Neuronal stem cell (in vitro differentiated cells): ENCODE measurements around the gene POLD4.
A peak's percentile ranks its signal among the peaks of the same experiment; 100 is the strongest.

Source experiments
- DNase-seq: peaks from one replicate; pipeline ENCODE4 v3.0.0-alpha.2; 2013; ENCODE audit warnings: low spot score
- H2AFZ ChIP-seq: one replicate; pipeline ENCODE4 v1.6.1; 2013; ENCODE audit warnings: mild to moderate bottlenecking, low read length, inconsistent platforms
- H2AK5ac ChIP-seq: 2 replicates; pipeline ENCODE4 v1.6.1; 2013; ENCODE audit warnings: low read depth, mild to moderate bottlenecking, inconsistent platforms, low read length, moderate library complexity, mixed read lengths
- H2BK120ac ChIP-seq: 2 replicates; pipeline ENCODE4 v1.6.1; 2013; ENCODE audit warnings: low read depth, mild to moderate bottlenecking, inconsistent platforms, low read length, moderate library complexity, mixed read lengths
- H2BK12ac ChIP-seq: one replicate; pipeline ENCODE4 v1.6.1; 2013; ENCODE audit warnings: low read length, inconsistent platforms
- H2BK15ac ChIP-seq: 2 replicates; pipeline ENCODE4 v1.6.1; 2013; ENCODE audit warnings: mild to moderate bottlenecking, low read length, inconsistent platforms, mixed read lengths
- H2BK5ac ChIP-seq: one replicate; pipeline ENCODE4 v1.6.1; 2013; ENCODE audit warnings: inconsistent platforms, mild to moderate bottlenecking, low read length, moderate library complexity
- H3K14ac ChIP-seq: one replicate; pipeline ENCODE4 v1.6.1; 2013; ENCODE audit warnings: low read length, inconsistent platforms
- H3K18ac ChIP-seq: 2 replicates; pipeline ENCODE4 v1.6.1; 2013; ENCODE audit warnings: low read length, inconsistent platforms
- H3K23ac ChIP-seq: 2 replicates; pipeline ENCODE4 v1.6.1; 2013; ENCODE audit warnings: low read depth, mild to moderate bottlenecking, mixed read lengths, low read length, inconsistent platforms; ENCODE audit not compliant: poor library complexity
- H3K27ac ChIP-seq: replicated peaks from 3 replicates; pipeline ENCODE4 v1.5.1; 2013; ENCODE audit warnings: low read length, inconsistent platforms
- H3K27me3 ChIP-seq, 3 experiments: 2 replicates each; pipeline ENCODE4 v1.6.1; 2013; ENCODE audit warnings: low read length in 3 of 3, mild to moderate bottlenecking in 2 of 3, inconsistent platforms in 1 of 3, low read depth in 1 of 3, mixed read lengths in 1 of 3, moderate library complexity in 1 of 3; ENCODE audit not compliant: control insufficient read depth in 3 of 3, insufficient read depth in 3 of 3
- H3K36me3 ChIP-seq, 2 donors: replicated peaks in 1 of 2; 2 replicates each; pipeline ENCODE4 v1.6.1; 2013; ENCODE audit warnings: low read length in 2 of 2; ENCODE audit not compliant: control insufficient read depth in 2 of 2, insufficient read depth in 2 of 2
- H3K4ac ChIP-seq: 2 replicates; pipeline ENCODE4 v1.6.1; 2013; ENCODE audit warnings: inconsistent platforms, mild to moderate bottlenecking, low read length, moderate library complexity
- H3K4me1 ChIP-seq, 2 donors: 1 replicate in 1 of 2; 2 replicates in 1 of 2; pipeline ENCODE4 v1.6.1; 2013; ENCODE audit warnings: low read length in 2 of 2, low read depth in 1 of 2; ENCODE audit not compliant: control insufficient read depth in 2 of 2, insufficient read depth in 1 of 2
- H3K4me2 ChIP-seq: one replicate; pipeline ENCODE4 v1.6.1; 2013; ENCODE audit warnings: mild to moderate bottlenecking, low read length, inconsistent platforms; ENCODE audit not compliant: insufficient read depth, poor library complexity, severe bottlenecking
- H3K4me3 ChIP-seq, 2 donors: 2 replicates each; pipeline ENCODE4 v1.5.1; 2013; ENCODE audit warnings: low read length in 2 of 2, mild to moderate bottlenecking in 2 of 2, inconsistent platforms in 1 of 2, moderate library complexity in 1 of 2
- H3K79me1 ChIP-seq: one replicate; pipeline ENCODE4 v1.6.1; 2013; ENCODE audit warnings: low read depth, mild to moderate bottlenecking, inconsistent platforms, low read length, moderate library complexity
- H3K9ac ChIP-seq: one replicate; pipeline ENCODE4 v1.6.1; 2013; ENCODE audit warnings: mild to moderate bottlenecking, low read depth, low read length, inconsistent platforms; ENCODE audit not compliant: poor library complexity
- H3K9me3 ChIP-seq, 2 donors: replicated peaks in 1 of 2; 2 replicates each; pipeline versions ENCODE3 to v1.6.1; 2013; ENCODE audit warnings: low read length in 2 of 2, mild to moderate bottlenecking in 2 of 2, inconsistent platforms in 1 of 2, low read depth in 1 of 2, mixed read lengths in 1 of 2, moderate library complexity in 1 of 2; ENCODE audit not compliant: control insufficient read depth in 2 of 2, insufficient read depth in 1 of 2
- H4K8ac ChIP-seq: one replicate; pipeline ENCODE4 v1.6.1; 2013; ENCODE audit warnings: low read depth, mild to moderate bottlenecking, inconsistent platforms, low read length, moderate library complexity
- H4K91ac ChIP-seq: one replicate; pipeline ENCODE4 v1.6.1; 2013; ENCODE audit warnings: low read length, low read depth, mild to moderate bottlenecking, inconsistent platforms; ENCODE audit not compliant: poor library complexity
- WGBS, 2 donors: extraction: QIAGEN DNeasy Blood & Tissue Kit; methylation state at CpG; one replicate each; pipeline ENCODE4 v1.1.7; 2013; ENCODE audit warnings: missing lambda C conversion rate in 2 of 2, mixed read lengths in 1 of 2; ENCODE audit not compliant: insufficient read length in 2 of 2, insufficient replicate concordance in 1 of 2; ENCODE audit errors: extremely low coverage in 2 of 2; 5-methylcytosine and 5-hydroxymethylcytosine counted together

The POLD4 gene

GRCh38 chr11:67352546-67353316, 615 bp downstream of the POLD4 start:
- H3K4me1 ChIP-seq, result peaks cover 22 to 26% of the 10 kb centered on the region in 2 donors
- H2BK120ac ChIP-seq, result no peak overlapping the region
- peak overlapping the region; percentile 94 for H3K18ac ChIP-seq
- H3K9me3 ChIP-seq, result no peaks in the 10 kb centered on the region
- H2BK5ac ChIP-seq, result no peak overlapping the region
- no CpG with 5 or more reads among the region's 25 CpGs for WGBS, 2 donors
- no peak overlapping the region for H2AK5ac ChIP-seq
- peaks cover 1% of the 10 kb centered on the region for H3K79me1 ChIP-seq
- H4K91ac ChIP-seq, result no peak overlapping the region
- peak overlapping the region; percentile 95 for H3K9ac ChIP-seq
- peak overlapping the region; percentile 97 for H2AFZ ChIP-seq
- peak overlapping the region; percentile 75 for H3K23ac ChIP-seq
- H2BK15ac ChIP-seq, result peak overlapping the region; percentile 57
- peak overlapping the region; percentile 80 for H3K27ac ChIP-seq
- H3K36me3 ChIP-seq, result no peaks in the 10 kb centered on the region
- H3K4me3 ChIP-seq, result peak overlapping the region; percentile 68 to 87
- H4K8ac ChIP-seq, result no peak overlapping the region
- no peak overlapping the region for H3K4ac ChIP-seq
- peak overlapping the region; percentile 95 for H2BK12ac ChIP-seq
- no peak for DNase-seq
- H3K27me3 ChIP-seq, result no peaks in the 10 kb centered on the region
- no peak overlapping the region for H3K14ac ChIP-seq
- peak overlapping the region; percentile 85 for H3K4me2 ChIP-seq

GRCh38 chr11:67351275-67352005, 1.9 kb downstream of the POLD4 start:
- Histone ChIP-seq H3K27ac (no peak overlapping the region), H2BK15ac (no peak overlapping the region), H3K4me2 (no peak overlapping the region), H4K8ac (no peak overlapping the region), H2AK5ac (no peak overlapping the region), H2BK120ac (no peak overlapping the region), H3K18ac (no peak overlapping the region), H2BK5ac (no peak overlapping the region), H2BK12ac (no peak overlapping the region), H3K36me3 (no peaks in the 10 kb centered on the region), H3K9me3 (no peaks in the 10 kb centered on the region), H3K27me3 (no peaks in the 10 kb centered on the region), H2AFZ (peak overlapping the region; percentile 27), H3K79me1 (peaks cover 1% of the 10 kb centered on the region), H3K4me1 (peaks cover 18 to 20% of the 10 kb centered on the region in 2 donors), H3K4me3 (no peak overlapping the region), H3K4ac (no peak overlapping the region), H3K9ac (no peak overlapping the region), H4K91ac (no peak overlapping the region), H3K14ac (no peak overlapping the region), H3K23ac (no peak overlapping the region)
- no peak for DNase-seq
- WGBS, 2 donors, result no CpG with 5 or more reads among the region's 11 CpGs

GRCh38 chr11:67349928-67350465, 3.3 kb downstream of the POLD4 start:
- no peak overlapping the region for H3K14ac ChIP-seq
- no peak overlapping the region for H2AFZ ChIP-seq
- no peak overlapping the region for H3K4me2 ChIP-seq
- H3K9me3 ChIP-seq, result no peaks in the 10 kb centered on the region
- no peak overlapping the region for H3K27ac ChIP-seq
- H3K23ac ChIP-seq, result no peak overlapping the region
- no peak overlapping the region for H3K4ac ChIP-seq
- H2AK5ac ChIP-seq, result no peak overlapping the region
- H4K91ac ChIP-seq, result no peak overlapping the region
- peaks cover 14 to 23% of the 10 kb centered on the region in 2 donors for H3K4me1 ChIP-seq
- no peak overlapping the region for H2BK12ac ChIP-seq
- H2BK120ac ChIP-seq, result no peak overlapping the region
- H3K9ac ChIP-seq, result no peak overlapping the region
- WGBS, 2 donors, result no CpG with 5 or more reads among the region's 4 CpGs
- DNase-seq, result no peak
- no peaks in the 10 kb centered on the region for H3K27me3 ChIP-seq
- H2BK5ac ChIP-seq, result no peak overlapping the region
- no peak overlapping the region for H3K18ac ChIP-seq
- peaks cover 1% of the 10 kb centered on the region for H3K79me1 ChIP-seq
- H3K36me3 ChIP-seq, result no peaks in the 10 kb centered on the region
- H2BK15ac ChIP-seq, result no peak overlapping the region
- H4K8ac ChIP-seq, result no peak overlapping the region
- H3K4me3 ChIP-seq, result no peak overlapping the region

GRCh38 chr11:67349457-67349856, 3.9 kb downstream of the POLD4 start:
- H2BK15ac ChIP-seq, result no peak overlapping the region
- no peaks in the 10 kb centered on the region for H3K27me3 ChIP-seq
- peaks cover 1% of the 10 kb centered on the region for H3K79me1 ChIP-seq
- no peak overlapping the region for H3K4ac ChIP-seq
- no peak overlapping the region for H4K8ac ChIP-seq
- no peak overlapping the region for H4K91ac ChIP-seq
- no peak overlapping the region for H2AFZ ChIP-seq
- no peak overlapping the region for H3K9ac ChIP-seq
- H3K23ac ChIP-seq, result no peak overlapping the region
- H2BK12ac ChIP-seq, result no peak overlapping the region
- H3K9me3 ChIP-seq, result no peaks in the 10 kb centered on the region
- H3K4me2 ChIP-seq, result no peak overlapping the region
- H2BK120ac ChIP-seq, result no peak overlapping the region
- H3K14ac ChIP-seq, result no peak overlapping the region
- H3K18ac ChIP-seq, result no peak overlapping the region
- no peak overlapping the region for H2AK5ac ChIP-seq
- no CpG with 5 or more reads among the region's 2 CpGs for WGBS, 2 donors
- H3K27ac ChIP-seq, result no peak overlapping the region
- DNase-seq, result no peak
- no peak overlapping the region for H3K4me3 ChIP-seq
- H3K4me1 ChIP-seq, result peaks cover 9 to 17% of the 10 kb centered on the region in 2 donors
- H2BK5ac ChIP-seq, result no peak overlapping the region
- H3K36me3 ChIP-seq, result no peaks in the 10 kb centered on the region
